Measurements from ENCODE around the gene TMSB4X.

GRCh38 chrX:12930150-12930549 lies 44.8 kb upstream of the TMSB4X start:
- TF ChIP-seq CTCF (IDR thresholded peaks at IDR 0.05) = no peak
- no peak for TF ChIP-seq POLR2A (IDR thresholded peaks at IDR 0.05; ENCODE audit: low read depth)
- no peak for TF ChIP-seq POLR2AphosphoS5 (IDR thresholded peaks at IDR 0.05)
